Suppressor macrophage treated with lipopolysaccharide for 4 hours (primary cell): ENCODE measurements around the gene PARL.

ENCODE experiments used
- DNase-seq: peaks from one replicate; pipeline ENCODE4 v3.0.0-alpha.2; 2020

PARL gene

GRCh38 chr3:183884427-183885296 lies at the start of gene PARL:
PARL (minus strand) TSS chr3:183884880; CDS start chr3:183884846, 34 bp downstream.
- DNase-seq: peak; percentile 97

GRCh38 chr3:183933160-183933559 lies 48.5 kb upstream of the PARL start:
- DNase-seq: no peak

GRCh38 chr3:183931881-183932280 lies 47.2 kb upstream of the PARL start:
- DNase-seq: no peak

- DNase-seq: no peak
These were observed 45.4 kb upstream of the PARL start for GRCh38 chr3:183930086-183930485.

GRCh38 chr3:183927059-183927458 lies 42.4 kb upstream of the PARL start:
- no peak for DNase-seq

GRCh38 chr3:183924956-183925355 lies 40.3 kb upstream of the PARL start:
- no peak for DNase-seq

GRCh38 chr3:183924543-183924942 lies 39.9 kb upstream of the PARL start:
- no peak for DNase-seq

GRCh38 chr3:183922421-183922820 lies 37.7 kb upstream of the PARL start:
- DNase-seq: no peak

GRCh38 chr3:183921096-183921495 lies 36.4 kb upstream of the PARL start:
- no peak for DNase-seq

GRCh38 chr3:183920416-183920815 lies 35.7 kb upstream of the PARL start:
- no peak for DNase-seq

GRCh38 chr3:183918178-183918577 lies 33.5 kb upstream of the PARL start:
- DNase-seq: no peak

- DNase-seq: no peak
These were observed 33.1 kb upstream of the PARL start for GRCh38 chr3:183917776-183918175.

- no peak for DNase-seq
These were observed 30.2 kb upstream of the PARL start for GRCh38 chr3:183914856-183915255.

GRCh38 chr3:183913580-183913920 lies 28.9 kb upstream of the PARL start:
- DNase-seq: no peak

- DNase-seq: no peak
These were observed 28.4 kb upstream of the PARL start for GRCh38 chr3:183912895-183913579.

- no peak for DNase-seq
These were observed 27.3 kb upstream of the PARL start for GRCh38 chr3:183911763-183912506.

GRCh38 chr3:183911087-183911486 lies 26.4 kb upstream of the PARL start:
- DNase-seq: no peak

- no peak for DNase-seq
These were observed 24.4 kb upstream of the PARL start for GRCh38 chr3:183909030-183909600.

- no peak for DNase-seq
These were observed 23.2 kb upstream of the PARL start for GRCh38 chr3:183907911-183908331.

GRCh38 chr3:183907176-183907575 lies 22.5 kb upstream of the PARL start:
- no peak for DNase-seq

GRCh38 chr3:183906234-183906921 lies 21.7 kb upstream of the PARL start:
- DNase-seq: no peak
